ENCODE measurements around the gene WWTR1. TPM values are rescaled to one million over a fixed set of nuclear protein-coding genes. Genes with fewer than 3 reads are reported as not detected.

The WWTR1 gene
- total RNA-seq, 2 experiments from 2014 or later = 0.22 to 0.30 TPM

DNA sequence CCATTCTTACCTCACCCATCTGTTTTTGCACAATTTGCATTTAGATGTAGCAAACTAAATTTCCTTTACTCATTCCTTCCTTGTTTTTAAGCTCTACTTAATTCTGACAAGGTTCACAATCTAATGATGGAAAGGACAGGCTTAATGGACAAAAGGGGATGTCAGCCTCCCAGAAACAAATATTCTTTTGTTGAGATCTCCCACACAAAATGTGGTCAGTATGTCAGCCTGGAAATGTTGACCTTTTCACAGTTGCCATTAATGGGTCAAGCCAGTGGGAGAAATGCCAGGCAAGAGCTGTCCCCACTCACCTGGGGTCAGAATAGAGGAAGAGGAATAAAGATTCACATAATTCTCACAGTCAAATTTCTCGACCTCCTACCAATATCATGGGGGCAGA lies 27.0 kb downstream of the WWTR1 start:
- H3K36me3 ChIP-seq (ENCODE audit: insufficient read depth, low read length) = no peaks in the 10 kb centered on the region
- CTCF ChIA-PET = no interaction called here
- H3K4me3 ChIP-seq (ENCODE audit: low read length) = no peak overlapping the region
- TF ChIP-seq, protein P1, sequence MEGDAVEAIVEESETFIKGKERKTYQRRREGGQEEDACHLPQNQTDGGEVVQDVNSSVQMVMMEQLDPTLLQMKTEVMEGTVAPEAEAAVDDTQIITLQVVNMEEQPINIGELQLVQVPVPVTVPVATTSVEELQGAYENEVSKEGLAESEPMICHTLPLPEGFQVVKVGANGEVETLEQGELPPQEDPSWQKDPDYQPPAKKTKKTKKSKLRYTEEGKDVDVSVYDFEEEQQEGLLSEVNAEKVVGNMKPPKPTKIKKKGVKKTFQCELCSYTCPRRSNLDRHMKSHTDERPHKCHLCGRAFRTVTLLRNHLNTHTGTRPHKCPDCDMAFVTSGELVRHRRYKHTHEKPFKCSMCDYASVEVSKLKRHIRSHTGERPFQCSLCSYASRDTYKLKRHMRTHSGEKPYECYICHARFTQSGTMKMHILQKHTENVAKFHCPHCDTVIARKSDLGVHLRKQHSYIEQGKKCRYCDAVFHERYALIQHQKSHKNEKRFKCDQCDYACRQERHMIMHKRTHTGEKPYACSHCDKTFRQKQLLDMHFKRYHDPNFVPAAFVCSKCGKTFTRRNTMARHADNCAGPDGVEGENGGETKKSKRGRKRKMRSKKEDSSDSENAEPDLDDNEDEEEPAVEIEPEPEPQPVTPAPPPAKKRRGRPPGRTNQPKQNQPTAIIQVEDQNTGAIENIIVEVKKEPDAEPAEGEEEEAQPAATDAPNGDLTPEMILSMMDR (IDR thresholded peaks at IDR 0.05) = no peak
- Mint-ChIP-seq H3K27me3 (peaks cover 33% of the 10 kb centered on the region), H3K36me3 (ENCODE audit: low read depth) (no peaks in the 10 kb centered on the region), H3K27ac (no peak overlapping the region), H3K4me3 (no peak overlapping the region), H3K4me1 (ENCODE audit: low read depth) (no peaks in the 10 kb centered on the region), H3K9me3 (no peaks in the 10 kb centered on the region)
- peaks cover 0 to 8% of the 10 kb centered on the region in 2 experiments for H3K9me3 ChIP-seq (ENCODE audit: control insufficient read depth in 1 of 2, insufficient read depth in 1 of 2, low read length in 2 of 2)
- intact Hi-C loops (cut with DNase I, micrococcal nuclease) = no loop called here
- H3K4me1 ChIP-seq (ENCODE audit: insufficient read depth, low read length) = no peaks in the 10 kb centered on the region
- peaks cover 0 to 2% of the 10 kb centered on the region in 2 experiments for H3K27me3 ChIP-seq (ENCODE audit: control insufficient read depth in 1 of 2, insufficient read depth in 2 of 2, low read length in 2 of 2)
- no peak for ATAC-seq (ENCODE audit: poor library complexity)
- POLR2A ChIA-PET = no interaction called here
- no peak for DNase-seq
- H3K27ac ChIP-seq (ENCODE audit: low read depth in 1 of 2, low read length in 2 of 2) = no peak overlapping the region

- no peak overlapping the region for H3K27ac Mint-ChIP-seq
- no peak overlapping the region for H3K4me3 Mint-ChIP-seq
- ChIA-PET CTCF (no interaction called here), POLR2A (no interaction called here)
- no peaks in the 10 kb centered on the region for H3K9me3 Mint-ChIP-seq
- no peaks in the 10 kb centered on the region for H3K36me3 Mint-ChIP-seq (ENCODE audit: low read depth)
- Histone ChIP-seq H3K4me3 (ENCODE audit: low read length) (no peak overlapping the region), H3K36me3 (ENCODE audit: insufficient read depth, low read length) (no peaks in the 10 kb centered on the region), H3K4me1 (ENCODE audit: insufficient read depth, low read length) (no peaks in the 10 kb centered on the region), H3K9me3 (ENCODE audit: control insufficient read depth in 1 of 2, insufficient read depth in 1 of 2, low read length in 2 of 2) (peaks cover 0 to 8% of the 10 kb centered on the region in 2 experiments), H3K27me3 (ENCODE audit: control insufficient read depth in 1 of 2, insufficient read depth in 2 of 2, low read length in 2 of 2) (peaks cover 0 to 4% of the 10 kb centered on the region in 2 experiments), H3K27ac (ENCODE audit: low read depth in 1 of 2, low read length in 2 of 2) (no peak overlapping the region)
- ATAC-seq (ENCODE audit: poor library complexity) (no peak), DNase-seq (no peak)
- intact Hi-C loops (cut with DNase I, micrococcal nuclease) = no loop called here
- TF ChIP-seq, protein P1 (IDR thresholded peaks at IDR 0.05) = no peak
- H3K4me1 Mint-ChIP-seq (ENCODE audit: low read depth) = no peaks in the 10 kb centered on the region
- H3K27me3 Mint-ChIP-seq = peaks cover 31% of the 10 kb centered on the region
These were observed 28.7 kb downstream of the WWTR1 start for GRCh38 chr3:149628957-149629670.

DNA sequence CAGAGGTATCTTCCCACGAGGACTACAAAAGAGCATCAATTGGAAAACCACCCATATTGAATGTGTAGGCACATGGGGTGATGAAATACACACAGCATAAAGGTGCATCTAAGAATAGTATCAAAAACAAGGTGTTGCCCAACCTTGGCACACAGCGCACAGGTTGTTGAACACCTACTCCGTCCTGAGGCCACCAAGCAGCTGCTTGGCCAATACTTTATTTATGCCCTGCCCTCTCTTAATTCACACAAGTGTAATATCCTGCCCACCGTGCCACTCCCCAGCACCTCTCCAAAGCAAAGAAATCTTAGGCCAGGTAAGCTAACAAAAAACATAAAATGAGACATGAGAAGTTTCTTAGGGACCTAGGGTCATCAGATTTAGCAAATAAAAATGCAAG lies 31.2 kb downstream of the WWTR1 start:
- Histone ChIP-seq H3K27ac (ENCODE audit: low read depth in 1 of 2, low read length in 2 of 2) (no peak overlapping the region), H3K4me1 (ENCODE audit: insufficient read depth, low read length) (no peaks in the 10 kb centered on the region), H3K27me3 (ENCODE audit: control insufficient read depth in 1 of 2, insufficient read depth in 2 of 2, low read length in 2 of 2) (peaks cover 0 to 4% of the 10 kb centered on the region in 2 experiments), H3K4me3 (ENCODE audit: low read length) (no peak overlapping the region), H3K9me3 (ENCODE audit: control insufficient read depth in 1 of 2, insufficient read depth in 1 of 2, low read length in 2 of 2) (peaks cover 0 to 8% of the 10 kb centered on the region in 2 experiments), H3K36me3 (ENCODE audit: insufficient read depth, low read length) (no peaks in the 10 kb centered on the region)
- Mint-ChIP-seq H3K4me3 (no peak overlapping the region), H3K27ac (no peak overlapping the region), H3K36me3 (ENCODE audit: low read depth) (no peaks in the 10 kb centered on the region), H3K9me3 (no peaks in the 10 kb centered on the region), H3K4me1 (ENCODE audit: low read depth) (no peaks in the 10 kb centered on the region), H3K27me3 (peaks cover 17% of the 10 kb centered on the region)
- ChIA-PET POLR2A (no interaction called here), CTCF (no interaction called here)
- DNase-seq (no peak), ATAC-seq (ENCODE audit: poor library complexity) (no peak)
- intact Hi-C loops (cut with DNase I, micrococcal nuclease) = no loop called here
- TF ChIP-seq, protein P1 (IDR thresholded peaks at IDR 0.05) = no peak

Data from CD4-positive, alpha-beta T cell (primary cell).